Colonic mucosa (tissue), 4 donors: ENCODE measurements around the gene DIAPH1. TPM values are rescaled to one million over a fixed set of nuclear protein-coding genes. Genes with fewer than 3 reads are reported as not detected.

ENCODE experiments used
- DNase-seq: peaks from one replicate; pipeline ENCODE4 v3.0.0-alpha.2; 2020
- H3K27ac ChIP-seq: fragments of 200-600 bp; one replicate; pipeline ENCODE4 v1.8.0; 2021
- H3K27me3 ChIP-seq: fragments of 200-600 bp; one replicate; pipeline ENCODE4 v1.8.0; 2021
- H3K36me3 ChIP-seq: fragments of 200-600 bp; one replicate; pipeline ENCODE4 v1.8.0; 2021
- H3K4me1 ChIP-seq: fragments of 200-600 bp; one replicate; pipeline ENCODE4 v1.8.0; 2021; ENCODE audit warnings: mild to moderate bottlenecking
- H3K4me3 ChIP-seq: fragments of 200-600 bp; one replicate; pipeline ENCODE4 v1.8.0; 2021
- H3K9ac ChIP-seq, 2 donors: one replicate each; pipeline ENCODE4 v1.7.0; 2013; ENCODE audit warnings: control low read depth in 2 of 2, low read depth in 2 of 2, low read length in 2 of 2
- H3K9me3 ChIP-seq: fragments of 200-600 bp; one replicate; pipeline ENCODE4 v1.8.0; 2021
- CTCF ChIP-seq: fragments of 200-600 bp; IDR thresholded peaks from one replicate; pipeline ENCODE4 v1.8.0; 2022; ENCODE audit warnings: antibody characterized with exemption, mild to moderate bottlenecking
- intact Hi-C: fragments of 100-400 bp; cut with DNase I; formaldehyde crosslinking; loops from one replicate; pipeline ENCODE4 v1.14.1; 2022
- total RNA-seq, 2 donors: library from RNA; stranded (reverse); fragmentation: NEBNext Ultra II Directional in 1 of 2; extraction: Animal tissue kit (Norgen Biotek cat#: 25700) in 1 of 2; gene quantifications; one replicate each; pipeline ENCODE4 v1.2.1, GENCODE V29; 2021
- donor health status: healthy.
- donor health status: DM: no; HTN: no; CAD: no.
- donor health status: DM: no; HTN: no; CAD: no.

Gene DIAPH1
- total RNA-seq, 2 donors from 2014 or later, result 113 to 143 TPM

- no peak overlapping the region for H3K27ac ChIP-seq
- intact Hi-C loops, result no loop called here
- TF ChIP-seq CTCF, result no peak
These were observed 117.0 kb downstream of the DIAPH1 start for GRCh38 chr5:141501761-141502160.

DNA sequence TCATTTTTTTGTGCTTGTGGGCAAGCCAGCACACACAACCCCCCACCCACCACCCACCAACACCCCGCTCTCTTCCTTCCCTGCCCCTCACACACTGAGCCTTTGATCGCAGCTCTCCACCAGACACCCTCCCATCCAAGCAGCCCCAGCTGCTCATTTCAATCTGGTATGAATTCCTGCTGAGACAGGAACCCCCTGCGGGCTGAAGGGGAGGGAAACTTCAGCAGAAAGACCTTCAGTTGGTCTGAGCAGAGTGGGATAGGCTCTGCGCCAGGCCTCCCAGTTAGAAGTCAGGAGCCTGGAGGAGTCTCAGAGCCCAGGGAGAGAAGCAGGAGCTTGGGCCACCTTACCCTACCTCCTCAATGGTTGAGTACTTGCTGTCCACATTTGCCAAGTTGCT is 122.8 kb downstream of the DIAPH1 start:
- Histone ChIP-seq H3K4me1 (no peaks in the 10 kb centered on the region), H3K4me3 (no peak overlapping the region), H3K9me3 (no peaks in the 10 kb centered on the region), H3K27me3 (peaks cover 11% of the 10 kb centered on the region), H3K9ac (no peak overlapping the region), H3K27ac (no peak overlapping the region), H3K36me3 (no peaks in the 10 kb centered on the region)
- DNase-seq, result no peak
- intact Hi-C loops, result no loop called here
- TF ChIP-seq CTCF, result no peak

More at GRCh38 chr5:141501761-141502160, 117.0 kb downstream of the DIAPH1 start:
- Histone ChIP-seq H3K9me3 (no peaks in the 10 kb centered on the region), H3K4me3 (no peak overlapping the region), H3K36me3 (no peaks in the 10 kb centered on the region), H3K9ac (no peak overlapping the region), H3K4me1 (no peaks in the 10 kb centered on the region), H3K27me3 (no peaks in the 10 kb centered on the region)
- no peak for DNase-seq

DNA sequence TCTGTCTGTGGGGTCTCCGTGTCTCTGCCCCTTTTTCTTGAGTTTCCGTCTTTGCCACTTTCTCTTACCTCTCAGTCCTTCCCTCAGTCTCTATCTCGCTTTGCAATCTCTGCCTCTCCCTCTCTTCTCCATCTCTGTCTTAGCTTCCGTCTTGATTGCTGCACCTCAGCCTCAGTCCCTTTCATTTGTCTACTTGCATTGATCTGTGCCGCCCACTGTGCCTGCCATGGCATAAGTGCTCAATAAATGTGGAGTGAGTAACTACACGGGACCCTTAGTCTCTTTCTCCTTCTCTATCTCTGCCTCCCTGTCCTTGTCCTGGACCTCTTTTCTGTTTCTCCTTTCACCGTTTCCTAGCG is 123.4 kb downstream of the DIAPH1 start:
- Histone ChIP-seq H3K27ac (no peak overlapping the region), H3K9me3 (no peaks in the 10 kb centered on the region), H3K4me3 (no peak overlapping the region), H3K27me3 (peaks cover 11% of the 10 kb centered on the region), H3K4me1 (no peaks in the 10 kb centered on the region), H3K9ac (no peak overlapping the region), H3K36me3 (no peaks in the 10 kb centered on the region)
- intact Hi-C loops, result no loop called here
- DNase-seq, result no peak
- no peak for TF ChIP-seq CTCF

- Histone ChIP-seq H3K9ac (no peak overlapping the region), H3K4me3 (no peak overlapping the region), H3K36me3 (no peaks in the 10 kb centered on the region), H3K4me1 (no peaks in the 10 kb centered on the region), H3K27ac (no peak overlapping the region), H3K9me3 (no peaks in the 10 kb centered on the region), H3K27me3 (peaks cover 11% of the 10 kb centered on the region)
- no peak for DNase-seq
- TF ChIP-seq CTCF, result no peak
- intact Hi-C loops, result no loop called here
These were observed 123.9 kb downstream of the DIAPH1 start for GRCh38 chr5:141494761-141495452.

GRCh38 chr5:141493500-141494422 is 125.0 kb downstream of the DIAPH1 start:
- Histone ChIP-seq H3K4me3 (no peak overlapping the region), H3K9ac (no peak overlapping the region), H3K9me3 (no peaks in the 10 kb centered on the region), H3K4me1 (no peaks in the 10 kb centered on the region), H3K36me3 (no peaks in the 10 kb centered on the region), H3K27ac (no peak overlapping the region), H3K27me3 (peaks cover 11% of the 10 kb centered on the region)
- intact Hi-C loops, result no loop called here
- TF ChIP-seq CTCF, result no peak
- DNase-seq, result no peak
